NT2/D1 (cell line): ENCODE measurements around the gene TP53I11.

Source experiments
- DNase-seq: peaks from one replicate; pipeline ENCODE4 v3.0.0-alpha.2; 2011; ENCODE audit warnings: low read depth, low spot score
- H3K27me3 ChIP-seq: 2 replicates; pipeline ENCODE4 v1.6.0; 2011; ENCODE audit warnings: mild to moderate bottlenecking; ENCODE audit not compliant: insufficient read length, insufficient read depth
- H3K36me3 ChIP-seq: 2 replicates; pipeline ENCODE4 v1.6.1; 2011; ENCODE audit warnings: mild to moderate bottlenecking, low read length, mixed read lengths; ENCODE audit not compliant: insufficient read depth, insufficient read length
- H3K4me1 ChIP-seq: 2 replicates; pipeline ENCODE4 v1.5.1; 2011; ENCODE audit not compliant: insufficient read depth, insufficient read length
- H3K4me3 ChIP-seq: 2 replicates; pipeline ENCODE4 v1.5.1; 2011; ENCODE audit warnings: low read depth; ENCODE audit not compliant: insufficient read length
- H3K9ac ChIP-seq: 2 replicates; pipeline ENCODE4 v1.6.0; 2011; ENCODE audit warnings: low read depth; ENCODE audit not compliant: insufficient read length
- H3K9me3 ChIP-seq: 2 replicates; pipeline ENCODE4 v1.5.1; 2011; ENCODE audit warnings: mild to moderate bottlenecking, low read length; ENCODE audit not compliant: insufficient read depth
- SUZ12 ChIP-seq: IDR thresholded peaks from 2 replicates; pipeline ENCODE4 v1.6.1; 2011; ENCODE audit not compliant: insufficient read length, insufficient read depth; ENCODE audit errors: extremely low read depth
- YY1 ChIP-seq: IDR thresholded peaks from 2 replicates; pipeline ENCODE4 v1.6.1; 2011; ENCODE audit not compliant: insufficient read length, insufficient read depth
- ZNF274 ChIP-seq: IDR thresholded peaks from 2 replicates; pipeline ENCODE4 v1.6.1; 2011; ENCODE audit warnings: mild to moderate bottlenecking, low read depth, low read length

The TP53I11 gene, protein sequence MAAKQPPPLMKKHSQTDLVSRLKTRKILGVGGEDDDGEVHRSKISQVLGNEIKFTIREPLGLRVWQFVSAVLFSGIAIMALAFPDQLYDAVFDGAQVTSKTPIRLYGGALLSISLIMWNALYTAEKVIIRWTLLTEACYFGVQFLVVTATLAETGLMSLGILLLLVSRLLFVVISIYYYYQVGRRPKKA

DNA sequence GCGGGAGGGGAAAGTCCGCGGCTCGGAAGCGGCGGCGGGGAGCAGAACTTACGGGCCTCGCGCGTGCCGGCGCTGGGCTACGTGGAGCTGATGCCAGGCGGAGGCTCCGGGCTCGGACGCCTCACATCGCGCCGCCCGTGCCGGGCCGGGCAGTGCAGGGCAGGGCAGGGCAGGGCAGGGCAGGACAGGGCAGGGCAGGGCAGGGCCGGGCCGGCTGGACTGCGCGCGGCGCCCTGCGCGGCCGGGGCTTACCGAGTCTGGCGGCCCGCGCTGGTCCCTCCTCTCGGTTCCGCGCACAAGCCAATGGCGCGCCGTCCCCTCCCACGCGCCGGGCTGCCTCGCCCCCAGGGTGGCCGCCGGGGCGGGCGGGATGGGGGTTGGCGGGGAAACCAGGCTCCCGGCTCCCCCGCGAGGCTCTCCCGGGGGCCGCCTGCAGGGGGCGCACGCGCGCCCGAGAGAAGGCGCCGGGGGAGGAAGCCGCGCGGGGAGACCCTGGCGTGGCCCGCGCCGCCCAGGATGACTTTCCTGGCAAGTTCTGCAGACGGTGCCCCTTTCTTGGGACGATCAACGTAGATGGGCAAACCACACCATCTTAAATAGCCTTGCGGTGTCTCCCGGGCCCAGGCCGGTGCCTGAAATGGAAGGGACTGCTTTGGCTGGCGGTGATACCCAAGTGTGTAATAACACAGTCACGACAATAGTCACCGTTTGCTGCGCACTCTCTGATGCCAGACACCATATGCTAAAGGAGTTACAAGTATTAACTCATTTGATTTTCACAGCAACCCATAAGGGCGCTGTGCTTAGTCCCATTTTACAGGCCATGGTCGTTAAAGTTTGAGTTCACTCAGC, at the start of gene TP53I11:
TSS of gene TP53I11 (minus strand) at position 259 of the 852 bp plus-strand sequence. CDS start 12,548 bp downstream, outside the sequence.
- Histone ChIP-seq H3K9me3 (no peaks in the 10 kb centered on the region), H3K36me3 (peaks cover 11% of the 10 kb centered on the region), H3K4me3 (peak within 1 kb of the TSS; percentile 77), H3K9ac (peak within 1 kb of the TSS; percentile 88), H3K4me1 (peaks cover 42% of the 10 kb centered on the region), H3K27me3 (no peaks in the 10 kb centered on the region)
- DNase-seq: no peak
- TF ChIP-seq YY1: no peak
- TF ChIP-seq SUZ12: no peak
- no peak for TF ChIP-seq ZNF274

DNA sequence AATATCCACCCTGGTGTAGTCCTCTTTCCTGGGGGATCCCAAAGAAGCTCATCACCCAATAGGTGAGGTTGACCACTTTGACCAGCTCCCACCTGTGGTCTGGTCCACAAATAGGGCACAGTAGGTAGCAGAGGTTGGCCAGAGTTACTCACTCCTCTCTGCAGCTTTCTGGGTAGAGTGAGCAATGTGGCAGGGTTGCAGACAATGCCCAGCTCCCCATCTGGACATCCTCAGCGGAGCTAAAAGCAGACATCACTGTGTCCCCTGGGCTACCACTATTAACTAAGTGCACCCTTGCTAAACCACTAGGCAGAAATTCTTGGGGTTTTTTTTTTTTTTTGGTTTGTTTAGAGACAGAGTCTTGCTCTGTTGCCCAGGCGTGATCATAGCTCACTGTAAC, 48.4 kb upstream of the TP53I11 start:
- Histone ChIP-seq H3K4me1 (peaks cover 4% of the 10 kb centered on the region), H3K9ac (no peak overlapping the region), H3K27me3 (no peaks in the 10 kb centered on the region), H3K9me3 (no peaks in the 10 kb centered on the region), H3K4me3 (no peak overlapping the region), H3K36me3 (no peaks in the 10 kb centered on the region)
- no peak for DNase-seq
- TF ChIP-seq SUZ12 (no peak), ZNF274 (no peak), YY1 (no peak)

DNA sequence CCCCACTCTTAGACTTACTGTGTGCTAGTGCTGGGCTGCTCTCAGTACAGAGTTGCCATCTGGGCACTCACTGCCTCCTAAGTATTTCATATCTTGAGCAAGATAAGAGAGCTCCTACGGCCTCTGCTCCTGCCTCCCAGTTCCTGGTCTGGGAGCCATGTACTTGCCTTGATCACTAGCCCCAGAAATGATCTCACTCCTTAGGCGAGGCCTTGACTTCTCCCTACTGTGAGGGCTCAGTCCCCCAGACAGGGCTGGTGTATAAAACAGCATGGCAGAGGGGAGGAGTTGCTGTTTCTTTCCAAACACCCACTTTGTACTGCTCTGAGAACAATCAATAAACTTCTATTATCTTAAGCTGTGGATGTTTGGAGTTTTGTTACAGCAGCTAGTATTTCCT, 47.4 kb upstream of the TP53I11 start:
- no peak for DNase-seq
- no peak overlapping the region for H3K9ac ChIP-seq
- no peak for TF ChIP-seq ZNF274
- TF ChIP-seq YY1: no peak
- no peak for TF ChIP-seq SUZ12
- H3K9me3 ChIP-seq: no peaks in the 10 kb centered on the region
- no peaks in the 10 kb centered on the region for H3K27me3 ChIP-seq
- H3K4me1 ChIP-seq: peaks cover 7% of the 10 kb centered on the region
- no peak overlapping the region for H3K4me3 ChIP-seq
- H3K36me3 ChIP-seq: no peaks in the 10 kb centered on the region

DNA sequence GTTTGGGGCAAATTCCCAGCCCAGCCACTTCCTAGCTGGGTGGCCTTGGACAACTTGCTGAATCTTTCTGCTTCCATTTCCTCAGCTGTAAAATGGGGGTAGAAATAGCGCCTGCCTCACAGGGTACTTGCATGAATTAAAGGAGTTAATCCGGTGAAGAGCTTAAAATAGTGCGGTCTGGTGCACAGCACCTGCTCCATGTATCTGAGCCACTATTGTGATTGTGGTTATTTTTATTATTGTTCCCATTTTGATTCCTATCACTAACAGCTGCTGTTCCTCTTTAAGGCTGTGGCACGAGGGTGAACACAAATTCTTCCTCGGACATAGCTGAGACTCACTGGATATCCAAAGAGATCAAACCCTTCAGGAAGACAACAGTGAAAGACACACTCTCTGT, 46.9 kb upstream of the TP53I11 start:
- Histone ChIP-seq H3K36me3 (no peaks in the 10 kb centered on the region), H3K9me3 (no peaks in the 10 kb centered on the region), H3K9ac (no peak overlapping the region), H3K4me3 (no peak overlapping the region), H3K4me1 (peaks cover 7% of the 10 kb centered on the region), H3K27me3 (no peaks in the 10 kb centered on the region)
- TF ChIP-seq SUZ12 (no peak), YY1 (no peak), ZNF274 (no peak)
- DNase-seq: no peak

DNA sequence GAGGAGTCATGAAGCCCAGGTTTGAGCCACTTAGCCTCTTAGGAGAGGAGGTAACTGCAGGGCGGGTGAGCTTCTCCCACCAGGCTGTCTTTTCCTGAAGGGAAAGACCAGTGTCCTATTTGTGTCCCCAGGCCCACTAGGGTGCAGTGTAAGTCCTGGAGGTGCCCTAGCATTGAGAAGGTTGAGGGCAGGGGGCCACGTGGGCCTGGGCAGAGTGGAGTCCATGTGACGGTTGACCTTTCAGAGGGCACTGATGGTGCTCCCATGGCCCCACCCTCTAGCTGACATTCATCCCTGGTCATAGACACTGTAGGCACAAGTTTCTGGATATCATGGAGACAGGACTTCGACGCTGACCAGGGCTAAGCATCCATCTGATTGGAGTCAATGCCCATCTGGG, 44.1 kb upstream of the TP53I11 start:
- Histone ChIP-seq H3K36me3 (no peaks in the 10 kb centered on the region), H3K9ac (peak overlapping the region; percentile 4), H3K9me3 (no peaks in the 10 kb centered on the region), H3K4me3 (no peak overlapping the region), H3K4me1 (peaks cover 14% of the 10 kb centered on the region), H3K27me3 (peaks cover 2% of the 10 kb centered on the region)
- DNase-seq: no peak
- TF ChIP-seq SUZ12: no peak
- no peak for TF ChIP-seq ZNF274
- TF ChIP-seq YY1: no peak

DNA sequence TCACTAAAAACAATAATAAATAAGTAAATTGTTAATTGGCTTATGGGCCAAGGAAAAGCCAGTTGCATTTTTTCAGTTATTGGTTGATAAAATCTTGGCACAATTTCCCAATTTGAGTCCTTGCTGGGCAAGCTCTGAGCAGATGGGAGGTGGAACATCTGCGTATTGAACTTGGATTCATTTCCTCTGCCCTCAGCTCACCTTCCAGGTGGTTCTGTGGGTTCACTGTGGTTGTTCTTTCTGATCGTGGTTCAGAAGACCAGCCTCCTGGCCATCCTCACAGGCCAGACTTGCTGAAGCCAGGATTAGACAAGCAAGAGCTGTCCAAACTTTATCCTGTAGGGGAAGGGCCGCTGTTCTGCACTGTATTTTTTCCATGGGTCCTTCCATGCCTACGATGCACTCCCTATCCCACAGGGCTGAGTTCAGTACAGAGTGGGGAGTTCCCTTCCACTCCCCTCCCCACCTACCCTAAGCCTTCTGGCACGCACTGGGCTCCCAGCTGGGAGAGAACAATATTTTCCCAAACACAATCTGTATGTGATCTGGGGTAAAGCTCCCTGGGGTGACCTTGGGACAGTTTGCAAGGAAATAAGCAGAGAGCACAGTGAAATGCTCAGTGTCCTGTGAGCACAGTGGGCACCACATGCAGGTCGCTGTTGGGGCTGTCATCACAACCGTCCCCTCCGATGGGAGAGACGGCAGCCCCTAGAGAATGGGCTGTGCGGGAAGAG, 43.5 kb upstream of the TP53I11 start:
- Histone ChIP-seq H3K4me1 (peaks cover 14% of the 10 kb centered on the region), H3K36me3 (no peaks in the 10 kb centered on the region), H3K9ac (peak overlapping the region; percentile 4), H3K27me3 (peaks cover 3% of the 10 kb centered on the region), H3K9me3 (no peaks in the 10 kb centered on the region), H3K4me3 (no peak overlapping the region)
- TF ChIP-seq ZNF274 (no peak), SUZ12 (no peak), YY1 (no peak)
- no peak for DNase-seq

DNA sequence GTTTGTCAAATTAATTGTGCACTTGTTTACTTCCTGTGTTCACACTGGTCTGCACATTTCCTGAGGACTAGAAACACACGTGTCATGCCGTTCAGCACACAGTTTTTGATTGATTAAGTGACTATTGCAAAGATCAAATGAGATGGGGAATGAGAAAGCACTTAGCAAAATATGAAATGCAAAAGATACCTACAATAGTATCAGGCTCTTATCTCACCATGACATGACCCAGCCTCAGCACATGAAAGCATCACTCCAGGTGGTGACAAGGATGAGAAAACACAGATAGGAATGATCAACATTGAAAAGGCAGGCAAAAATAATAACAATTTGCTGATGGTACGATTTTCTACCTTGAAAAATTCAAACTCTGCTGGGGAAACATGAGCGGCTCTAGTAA, 42.1 kb upstream of the TP53I11 start:
- H3K9me3 ChIP-seq: no peaks in the 10 kb centered on the region
- H3K4me1 ChIP-seq: peaks cover 14% of the 10 kb centered on the region
- H3K36me3 ChIP-seq: no peaks in the 10 kb centered on the region
- no peak for DNase-seq
- H3K9ac ChIP-seq: no peak overlapping the region
- no peak overlapping the region for H3K4me3 ChIP-seq
- TF ChIP-seq ZNF274 (no peak), SUZ12 (no peak), YY1 (no peak)
- H3K27me3 ChIP-seq: peaks cover 9% of the 10 kb centered on the region
